NOMO-1 treated with dmso at 0.1 percent for 144 hours (cell line): ENCODE results near the gene SIPA1L3.

ENCODE experiments used
- DNase-seq: peaks from one replicate; lab custom pipeline; 2025; ENCODE audit not compliant: unreplicated experiment; lab: John Stamatoyannopoulos, UW

The SIPA1L3 gene

DNA sequence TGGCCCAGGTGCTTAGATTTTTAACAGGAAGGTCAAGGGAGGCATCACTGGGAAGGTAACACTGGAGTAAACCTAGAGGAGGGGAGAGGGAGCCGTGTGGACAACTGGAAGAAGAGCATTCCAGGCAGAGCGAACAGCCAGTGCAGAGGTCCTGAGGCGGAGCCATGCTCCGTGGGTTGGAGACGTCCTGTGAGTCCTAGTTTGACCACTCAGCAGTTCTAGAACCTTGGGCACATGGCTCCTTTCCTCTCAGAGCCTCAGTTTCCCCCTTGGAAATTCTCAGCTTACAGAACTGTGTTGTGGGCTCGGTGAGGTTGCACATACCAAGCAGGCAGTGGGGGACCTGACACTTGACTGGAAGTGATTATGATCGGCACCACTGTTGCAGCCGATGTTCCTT lies 186.1 kb downstream of the SIPA1L3 start:
- no peak for DNase-seq

DNA sequence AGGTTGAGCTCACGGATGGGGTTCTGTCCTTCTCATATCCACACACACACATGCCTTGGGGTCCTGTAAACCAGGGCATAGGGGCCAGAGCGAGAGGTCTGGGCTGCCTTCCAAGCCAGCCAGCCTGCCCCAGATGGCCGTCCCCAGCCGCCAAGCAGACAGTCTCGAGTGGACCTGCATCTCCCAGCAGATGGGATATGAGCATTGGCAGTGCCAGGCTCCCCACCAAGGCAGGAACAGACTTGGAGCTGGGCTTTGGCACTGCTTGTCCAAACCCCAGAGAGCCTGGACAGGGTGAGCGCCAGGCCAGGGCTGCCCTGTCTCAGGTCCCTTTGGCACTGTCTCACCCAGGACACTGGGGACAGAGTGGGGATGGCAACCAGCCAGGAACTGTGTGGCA lies 186.6 kb downstream of the SIPA1L3 start:
- DNase-seq, result no peak

DNA sequence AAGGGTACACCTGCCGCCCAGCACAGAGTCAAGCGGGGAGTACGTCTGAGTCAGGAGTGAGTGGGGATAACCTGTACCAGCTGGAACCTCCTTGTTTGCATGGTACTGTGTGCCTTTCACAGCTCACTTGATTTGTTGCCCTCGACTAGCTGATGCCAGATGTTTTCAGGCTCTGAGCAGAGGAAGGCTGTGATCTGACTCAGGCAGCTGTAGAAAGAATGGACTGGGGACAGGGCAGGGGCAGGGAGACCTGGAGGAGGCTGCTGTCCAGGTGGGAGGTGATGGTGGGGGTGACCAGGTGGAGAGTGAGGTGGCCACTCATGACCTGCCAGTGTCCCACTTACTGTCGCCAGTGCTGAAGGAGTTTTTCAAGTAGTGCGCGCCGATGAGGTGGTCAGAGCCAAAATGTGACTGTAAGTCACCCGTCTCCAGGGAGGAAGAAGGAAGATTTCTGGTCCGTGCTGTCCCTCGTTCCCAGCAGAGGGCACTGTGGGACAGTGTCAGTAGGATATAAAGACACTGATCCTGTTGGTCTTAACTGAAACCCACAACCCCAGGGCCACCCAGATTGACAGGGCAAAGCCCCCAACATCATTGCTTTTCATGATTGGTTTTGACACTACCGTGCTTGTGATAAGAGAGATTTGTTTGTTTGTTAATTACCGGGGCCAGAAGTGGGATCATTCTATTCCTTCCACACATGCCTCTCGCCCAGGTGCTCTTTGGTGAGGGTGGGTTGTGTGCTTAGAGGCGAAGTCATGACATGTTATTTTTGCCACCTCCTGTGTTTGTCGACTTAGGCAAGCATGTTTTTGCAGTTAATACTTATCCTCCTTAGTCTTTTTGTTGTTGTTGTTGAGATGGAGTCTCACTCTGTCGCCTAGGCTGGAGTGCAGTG lies 188.7 kb downstream of the SIPA1L3 start:
- peak; percentile 27 for DNase-seq

DNA sequence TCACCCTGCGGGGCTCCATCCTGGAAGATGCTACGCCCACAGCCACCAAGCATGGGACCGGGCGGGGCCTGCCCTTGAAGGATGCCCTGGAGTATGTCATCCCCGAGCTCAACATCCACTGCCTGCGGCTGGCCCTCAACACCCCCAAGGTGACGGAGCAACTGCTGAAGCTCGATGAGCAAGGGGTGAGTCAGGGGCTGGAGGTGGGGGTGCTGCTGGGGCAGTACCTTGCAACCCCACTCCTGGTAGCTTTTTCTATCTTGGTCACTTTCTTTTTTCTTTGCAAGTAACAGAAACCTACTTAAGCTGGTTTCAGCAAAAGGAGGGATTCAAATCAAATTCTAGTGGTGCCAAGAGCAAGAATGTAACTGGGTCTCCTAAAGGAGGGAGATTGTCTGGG lies 193.0 kb downstream of the SIPA1L3 start:
- no peak for DNase-seq

DNA sequence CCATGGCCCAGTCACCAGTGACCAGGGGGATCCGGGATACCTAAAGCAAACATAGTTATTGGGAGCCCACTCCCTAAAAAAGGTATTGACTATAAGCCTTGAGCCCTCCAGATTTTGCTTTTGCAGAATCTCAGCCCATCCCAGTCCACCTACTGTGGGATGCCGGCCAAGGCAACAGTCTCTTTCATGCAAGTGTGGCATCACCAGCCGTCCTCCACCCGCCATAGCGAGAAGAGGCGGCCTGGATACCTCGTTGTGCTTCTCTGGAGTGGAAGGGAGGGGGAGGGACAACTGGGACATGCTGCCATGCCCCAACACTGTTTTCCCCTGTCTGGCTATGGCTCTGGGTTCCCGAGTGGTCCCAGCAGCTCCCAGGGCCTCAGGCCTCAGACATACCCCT lies 193.6 kb downstream of the SIPA1L3 start:
- DNase-seq, result no peak

DNA sequence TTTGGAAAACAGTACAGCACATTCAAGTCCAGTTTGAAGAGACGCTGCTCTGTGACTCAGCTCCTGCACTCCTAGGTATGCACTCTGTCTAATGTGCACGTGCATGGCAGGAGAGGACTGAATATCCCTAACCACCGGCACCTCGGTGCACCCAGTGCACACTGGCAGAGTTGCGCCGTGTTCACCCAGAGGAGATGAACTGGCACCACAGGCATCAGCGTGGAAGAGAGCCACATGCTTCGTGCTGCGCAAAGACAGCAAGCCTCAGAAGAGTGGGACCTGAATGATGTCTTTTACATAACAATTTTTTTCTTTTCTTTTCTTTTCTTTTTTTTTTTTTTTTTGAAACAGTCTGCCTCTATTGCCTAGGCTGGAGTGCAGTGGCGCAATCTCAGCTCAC lies 194.7 kb downstream of the SIPA1L3 start:
- no peak for DNase-seq

DNA sequence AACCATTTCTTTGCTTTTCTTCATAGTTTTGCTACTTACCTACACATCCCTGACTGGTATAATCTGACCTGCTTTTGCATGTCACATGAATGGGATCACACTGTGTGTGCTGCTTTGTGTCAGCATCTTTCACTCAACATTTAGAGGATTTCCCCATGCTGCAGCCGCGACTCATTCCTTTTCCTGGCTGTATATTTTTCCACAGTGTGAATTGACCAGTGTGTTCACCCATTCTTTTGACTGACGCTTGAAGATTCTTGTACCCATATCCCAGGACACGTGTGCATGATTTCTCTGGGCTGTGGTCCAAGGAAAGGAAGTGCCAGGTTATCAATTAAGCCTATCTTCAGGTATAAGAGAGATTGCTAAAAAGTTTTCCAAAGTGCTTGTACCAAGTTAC lies 198.6 kb downstream of the SIPA1L3 start:
- DNase-seq, result no peak

DNA sequence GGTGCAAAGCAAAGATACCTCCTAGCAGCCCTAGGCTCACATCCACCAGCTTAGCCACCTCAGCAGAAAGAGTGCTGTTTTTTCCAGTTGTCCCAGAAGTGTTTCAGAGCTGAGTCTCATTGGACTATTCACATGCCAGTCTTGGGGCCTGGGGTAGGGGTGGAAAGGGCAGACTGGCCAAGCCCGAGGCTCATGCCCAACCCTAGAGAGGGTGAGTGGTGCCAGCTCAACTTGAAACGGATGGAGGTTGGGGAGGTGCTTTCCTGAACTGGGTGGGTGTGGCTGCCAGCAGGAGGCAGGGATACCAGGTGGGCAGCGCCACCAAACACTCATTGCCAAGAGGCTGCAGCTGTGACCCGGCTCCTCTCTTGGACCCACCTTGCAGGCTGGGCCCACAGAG lies 200.1 kb downstream of the SIPA1L3 start:
- DNase-seq, result no peak

DNA sequence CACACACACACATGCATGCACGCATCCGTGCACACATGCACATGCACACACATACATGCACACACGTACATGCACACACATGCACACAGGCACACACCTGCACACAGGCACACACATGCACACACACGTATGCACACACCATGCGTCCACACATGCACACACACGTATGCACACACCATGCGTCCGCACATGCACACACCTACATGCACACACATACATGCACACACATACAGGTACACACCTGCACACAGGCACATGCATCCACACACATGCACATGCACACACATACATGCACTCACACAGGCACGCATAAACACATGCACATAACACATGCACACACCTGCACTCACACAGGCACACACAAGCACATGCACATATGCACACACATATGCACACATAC lies 204.9 kb downstream of the SIPA1L3 start:
- no peak for DNase-seq

DNA sequence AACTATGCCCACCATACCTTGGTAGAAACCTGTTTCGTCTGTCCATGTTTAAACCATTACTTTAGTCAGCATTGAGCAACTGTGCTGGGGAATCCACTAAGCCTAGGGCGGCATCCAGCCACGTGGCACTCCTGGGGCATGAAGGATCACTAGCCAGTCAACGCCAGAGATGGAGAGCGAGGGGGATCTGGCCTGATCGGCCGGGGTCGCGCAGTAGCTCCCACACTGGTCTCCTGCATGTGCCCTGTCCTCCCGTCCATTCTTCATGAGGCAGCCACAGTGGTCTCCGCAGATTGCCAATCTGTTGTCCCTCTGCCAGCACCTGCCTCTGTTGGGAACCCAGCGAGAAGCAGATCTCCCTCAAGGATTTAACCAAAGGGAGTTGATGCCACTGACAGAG lies 207.6 kb downstream of the SIPA1L3 start:
- no peak for DNase-seq

DNA sequence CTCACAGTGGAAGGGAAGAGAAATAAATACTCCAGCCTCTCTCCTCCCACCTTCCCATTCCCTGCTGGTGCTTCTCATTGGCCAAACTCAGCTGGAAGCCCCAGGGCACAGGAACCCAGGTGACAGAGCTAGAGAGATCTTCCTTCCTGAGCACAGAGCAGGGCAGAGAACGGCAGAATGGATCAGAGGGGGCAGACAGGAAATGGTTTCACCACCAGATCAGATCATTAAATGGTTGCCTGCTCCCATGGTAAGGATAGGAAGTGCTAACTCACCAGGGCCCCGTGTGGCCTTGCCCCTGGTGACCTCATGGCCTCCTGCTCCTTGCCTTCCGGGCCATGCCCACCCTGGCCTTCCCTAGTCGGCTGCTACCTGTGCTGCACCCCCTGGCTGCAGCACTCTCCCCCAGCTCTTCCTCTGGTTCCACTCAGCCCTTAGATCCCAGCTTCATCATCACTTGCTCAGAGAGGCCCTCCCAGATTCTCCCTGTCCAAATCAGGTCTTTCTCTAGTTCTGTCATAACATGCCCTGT lies 208.3 kb downstream of the SIPA1L3 start:
- DNase-seq, result no peak

DNA sequence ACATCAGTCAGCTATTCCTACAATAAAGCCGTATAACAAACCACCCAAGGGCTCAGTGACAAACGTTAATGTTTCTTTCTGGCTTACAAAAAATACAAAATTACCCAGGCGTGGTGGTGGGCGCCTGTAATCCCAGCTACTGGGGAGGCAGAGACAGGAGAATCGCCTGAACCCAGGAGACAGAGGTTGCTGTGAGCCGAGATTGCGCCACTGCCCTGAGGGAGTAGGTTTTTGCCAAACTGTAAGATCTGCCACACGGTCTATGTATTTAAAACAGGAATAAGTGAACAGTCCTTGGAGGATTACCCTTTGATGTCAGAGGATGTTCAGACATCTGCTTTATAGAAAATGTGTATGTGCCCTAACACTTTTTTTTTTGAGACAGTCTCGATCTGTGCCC lies 211.2 kb downstream of the SIPA1L3 start:
- DNase-seq, result no peak

DNA sequence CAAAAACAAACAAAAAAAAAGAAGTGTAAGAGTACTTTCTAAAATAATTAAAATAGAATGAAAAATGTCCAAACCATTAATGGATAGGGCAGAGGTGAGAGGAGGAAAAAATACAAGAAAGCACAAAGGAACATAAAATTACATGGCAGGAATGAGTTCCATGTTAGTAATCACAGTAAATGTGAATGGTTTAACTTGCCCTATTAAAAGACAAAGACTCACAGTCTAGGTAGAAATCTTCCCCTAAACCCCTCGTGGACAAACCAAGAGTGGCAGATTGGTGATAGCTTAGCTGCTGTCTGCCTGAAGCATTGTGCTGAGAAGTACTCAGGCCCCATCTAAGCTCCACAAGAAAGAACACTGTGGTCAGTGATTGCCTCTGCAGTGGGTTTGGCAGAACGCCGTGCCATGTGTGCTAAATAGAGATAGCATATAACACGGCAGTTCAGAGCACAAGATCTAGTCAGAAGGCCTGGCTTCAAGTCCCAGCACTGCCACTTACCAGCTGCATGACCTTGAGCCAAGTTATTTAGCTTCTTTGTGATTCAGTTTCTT lies 213.5 kb downstream of the SIPA1L3 start:
- no peak for DNase-seq

DNA sequence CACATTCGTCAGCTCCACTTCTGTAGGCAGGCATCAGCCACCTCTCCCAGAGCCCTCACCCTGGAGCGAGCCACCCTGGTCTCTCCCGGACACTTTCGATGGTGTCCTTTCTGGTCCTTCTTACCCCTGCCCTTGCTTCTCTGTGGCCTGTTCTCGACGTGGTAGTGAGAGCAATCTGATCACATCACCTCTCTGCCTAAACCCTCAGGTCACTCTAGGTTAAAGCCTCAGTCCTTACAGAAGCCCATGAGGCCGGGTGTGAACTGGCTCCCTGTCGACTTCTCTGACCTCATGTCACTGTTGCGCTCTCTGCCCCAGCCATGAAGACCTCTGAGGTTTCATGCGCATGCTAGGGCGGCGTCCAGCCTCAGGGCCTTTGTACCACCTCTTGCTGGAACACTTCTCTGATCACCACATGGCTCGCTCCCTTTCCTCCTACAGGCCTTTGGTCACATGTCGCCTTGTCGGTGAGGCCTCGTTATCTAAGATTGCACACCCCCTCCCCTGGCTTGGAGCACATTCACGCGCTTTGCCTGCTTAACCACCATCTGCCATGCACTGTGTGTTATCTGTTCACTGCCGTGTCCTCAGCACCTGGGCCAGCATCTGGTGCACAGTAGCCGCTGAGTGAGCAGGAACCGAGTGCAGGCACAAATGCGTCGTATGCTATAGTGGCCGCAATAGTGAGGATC lies 215.5 kb downstream of the SIPA1L3 start:
- no peak for DNase-seq

DNA sequence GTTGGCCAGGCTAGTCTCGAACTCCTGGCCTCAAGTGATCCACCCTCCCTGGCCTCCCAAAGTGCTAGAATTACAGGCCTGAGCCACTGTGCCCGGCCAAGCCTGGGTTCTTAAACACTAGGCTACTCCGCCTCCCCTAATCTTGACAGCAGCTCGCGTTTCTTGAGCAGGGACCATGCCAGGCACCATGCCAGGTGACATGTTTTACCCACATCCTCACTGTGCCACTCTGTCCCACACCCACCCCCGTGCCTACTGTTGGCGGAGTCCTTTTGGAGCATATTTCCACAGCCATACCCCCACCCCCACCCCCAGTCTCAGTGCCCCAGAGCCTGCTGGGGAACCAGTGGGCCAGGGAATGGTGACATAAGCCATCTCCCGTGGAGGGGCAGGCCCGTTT lies 218.2 kb downstream of the SIPA1L3 start:
- DNase-seq, result no peak

DNA sequence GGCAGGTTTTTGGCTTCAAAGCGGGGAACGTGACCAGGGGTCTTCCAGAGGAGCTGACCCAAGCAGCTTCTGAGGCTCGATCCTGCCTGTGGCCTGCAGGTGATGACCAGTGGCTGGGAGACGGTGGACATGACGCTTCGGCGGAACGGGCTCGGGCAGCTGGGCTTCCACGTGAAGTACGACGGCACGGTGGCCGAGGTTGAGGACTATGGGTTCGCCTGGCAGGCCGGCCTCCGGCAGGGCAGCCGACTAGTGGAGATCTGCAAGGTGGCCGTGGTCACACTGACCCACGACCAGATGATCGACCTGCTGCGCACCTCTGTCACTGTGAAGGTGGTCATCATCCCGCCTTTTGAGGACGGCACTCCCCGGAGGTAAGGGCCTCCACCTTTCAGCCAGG lies 223.4 kb downstream of the SIPA1L3 start:
- DNase-seq, result no peak

DNA sequence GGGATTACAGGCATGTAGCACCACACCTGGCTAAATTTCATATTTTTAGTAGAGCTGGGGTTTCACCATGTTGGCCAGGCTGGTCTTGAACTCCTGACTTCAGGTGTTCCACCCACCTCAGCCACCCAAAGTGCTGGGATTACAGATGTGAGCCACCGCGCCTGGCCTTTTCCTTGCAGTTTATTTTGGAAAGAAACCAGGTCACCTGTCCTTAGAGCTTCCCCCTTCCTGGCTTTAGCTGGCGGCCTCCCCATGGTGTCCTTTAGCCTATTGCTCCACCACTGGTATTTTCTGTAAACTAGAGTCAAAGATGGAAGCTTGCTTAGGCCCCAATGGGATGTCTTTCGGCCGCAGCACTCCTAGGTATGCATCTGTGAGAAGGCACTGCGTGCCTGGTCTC lies 225.8 kb downstream of the SIPA1L3 start:
- no peak for DNase-seq

DNA sequence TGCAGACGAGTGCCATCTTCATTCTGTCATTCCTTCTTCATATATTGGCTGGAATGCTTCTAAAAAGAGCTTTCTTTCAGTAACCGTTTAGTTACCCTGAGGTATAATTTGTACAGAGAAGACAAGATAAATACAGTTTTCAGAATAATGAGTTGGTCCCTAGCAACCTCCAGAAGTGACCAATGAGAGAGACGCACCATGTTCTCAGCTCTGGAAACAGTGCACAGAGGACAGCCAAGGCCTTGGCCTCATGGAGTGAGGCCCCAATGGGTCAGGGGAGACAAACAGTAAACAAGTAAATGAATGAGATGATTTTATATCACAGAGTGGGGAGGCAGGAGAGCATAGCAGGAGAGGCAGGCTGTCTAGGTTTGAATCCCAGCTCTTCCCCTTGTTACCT lies 226.3 kb downstream of the SIPA1L3 start:
- DNase-seq, result no peak

DNA sequence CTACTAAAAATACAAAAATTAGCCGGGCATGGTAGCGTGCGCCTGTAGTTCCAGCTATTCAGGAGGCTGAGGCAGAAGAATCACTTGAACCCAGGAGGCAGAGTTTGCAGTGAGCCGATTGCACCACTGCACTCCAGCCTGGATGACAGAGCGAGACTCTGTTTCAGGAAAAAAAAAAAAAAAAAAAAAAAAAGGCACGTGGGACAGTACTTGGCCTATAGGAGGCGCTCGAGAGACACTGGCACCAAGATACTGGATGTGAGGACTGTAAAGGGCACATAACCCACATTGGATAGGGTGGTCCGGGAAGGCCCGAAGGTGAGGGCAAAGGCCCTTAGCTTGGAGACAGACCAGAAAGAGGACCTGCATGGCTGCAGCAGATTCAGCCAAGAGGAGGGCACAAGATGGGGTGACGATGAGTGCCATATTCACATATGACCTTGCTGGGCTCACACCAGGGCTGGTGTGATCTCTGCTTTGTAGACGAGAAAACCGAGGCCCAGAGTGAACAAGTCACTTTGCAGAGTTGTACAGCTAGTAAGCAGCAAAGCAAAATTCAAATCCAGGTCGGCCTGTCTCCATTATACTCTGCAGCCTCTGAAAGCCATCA lies 227.6 kb downstream of the SIPA1L3 start:
- DNase-seq, result no peak

DNA sequence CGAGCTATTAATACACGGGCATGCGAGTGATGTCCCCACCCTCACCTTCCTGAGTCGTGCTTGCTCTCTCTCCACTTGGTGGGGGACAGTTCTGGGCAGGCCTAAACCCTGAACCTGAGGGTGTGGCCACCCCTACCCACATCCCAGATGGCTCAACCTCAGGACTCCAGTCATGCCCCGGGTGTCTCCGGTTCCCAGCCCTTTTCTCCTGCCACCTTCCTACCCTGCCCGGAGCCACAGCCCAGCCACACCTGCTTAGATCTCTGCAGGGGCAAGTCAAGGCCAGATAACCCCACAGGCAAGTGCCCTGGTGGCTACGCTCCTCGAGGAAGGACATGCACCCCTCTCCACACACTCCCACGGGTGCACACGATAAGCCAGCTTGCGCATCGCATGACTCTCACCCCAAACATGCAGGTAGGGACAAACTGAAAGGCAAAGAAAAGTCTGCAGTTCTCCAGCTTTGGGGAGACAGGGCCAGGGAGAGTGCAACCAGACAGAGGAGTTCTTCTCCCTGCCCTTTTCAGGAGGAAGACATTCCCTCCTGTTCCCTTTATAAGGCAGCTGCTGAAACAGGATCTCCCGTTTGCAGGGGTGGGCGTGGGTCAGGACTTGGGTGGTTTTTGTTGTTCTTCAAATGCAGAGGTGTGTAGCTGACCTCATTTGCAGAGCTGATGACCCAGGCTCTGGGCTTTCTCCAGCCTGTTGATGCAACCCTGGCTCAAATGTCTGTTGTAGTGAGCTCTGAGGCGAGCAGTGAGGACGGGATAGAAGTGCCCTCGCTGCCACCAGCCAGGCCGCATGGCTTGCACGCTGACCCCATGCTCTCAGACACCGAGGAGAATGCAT lies 228.4 kb downstream of the SIPA1L3 start:
- no peak for DNase-seq

DNA sequence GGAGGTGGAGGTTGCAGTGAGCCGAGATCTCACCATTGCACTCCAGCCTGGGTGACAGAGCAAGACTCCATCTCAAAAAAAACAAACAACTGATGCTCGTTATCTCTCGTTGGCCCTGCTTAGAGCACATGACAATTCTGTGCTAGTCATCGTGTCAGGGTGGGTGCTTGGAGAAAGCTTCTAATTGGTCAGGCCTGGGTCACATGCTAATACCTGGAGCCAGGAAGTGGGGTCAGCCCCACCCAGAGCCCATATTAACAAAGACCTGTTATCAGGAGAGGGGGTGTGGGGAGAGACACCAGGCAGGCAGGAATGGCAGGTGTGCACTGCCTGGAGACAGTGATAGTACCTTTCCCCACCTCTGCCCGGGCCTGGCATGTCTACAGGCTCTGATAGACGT lies 232.1 kb downstream of the SIPA1L3 start:
- DNase-seq, result no peak
